HG03095 (cell line): ENCODE results near the gene UNC13D.
"Not testable (repeated sequence)": the region's sequence is repeated elsewhere in the genome, so short reads cannot be mapped to it uniquely, and the experiment has no call there.

Experiments used
- ATAC-seq: cut with Tn5 transposase; IDR thresholded peaks from one replicate; pipeline ENCODE4 v1.9.1; 2021; ENCODE audit warnings: moderate library complexity; ENCODE audit not compliant: unreplicated experiment

The UNC13D gene

GRCh38 chr17:75853433-75853832 lies 9.2 kb upstream of the UNC13D start:
- no peak for ATAC-seq

GRCh38 chr17:75851693-75851991 lies 7.4 kb upstream of the UNC13D start:
- not testable (repeated sequence) for ATAC-seq

- no peak for ATAC-seq
Measured at GRCh38 chr17:75850928-75851692, 6.9 kb upstream of the UNC13D start.

- no peak for ATAC-seq
Measured at GRCh38 chr17:75849724-75850123, 5.5 kb upstream of the UNC13D start.

- ATAC-seq, result no peak
Measured at GRCh38 chr17:75849279-75849646, 5.1 kb upstream of the UNC13D start.

- no peak for ATAC-seq
Measured at GRCh38 chr17:75848523-75849278, 4.5 kb upstream of the UNC13D start.

GRCh38 chr17:75847614-75848522 lies 3.7 kb upstream of the UNC13D start:
- ATAC-seq, result no peak

- ATAC-seq, result no peak
Measured at GRCh38 chr17:75846692-75847613, 2.7 kb upstream of the UNC13D start.

- ATAC-seq, result no peak
Measured at GRCh38 chr17:75845933-75846691, 1.9 kb upstream of the UNC13D start.

- ATAC-seq, result peak; percentile 63
Measured at GRCh38 chr17:75845058-75845711, 981 bp upstream of the UNC13D start.

GRCh38 chr17:75844530-75845057 lies 390 bp upstream of the UNC13D start:
- no peak for ATAC-seq

GRCh38 chr17:75842963-75843576 lies 1.1 kb downstream of the UNC13D start:
- no peak for ATAC-seq

GRCh38 chr17:75842411-75842810 lies 1.8 kb downstream of the UNC13D start:
- ATAC-seq, result no peak

GRCh38 chr17:75840799-75841164 lies 3.4 kb downstream of the UNC13D start:
- no peak for ATAC-seq

GRCh38 chr17:75839942-75840798 lies 4.0 kb downstream of the UNC13D start:
- no peak for ATAC-seq

- no peak for ATAC-seq
Measured at GRCh38 chr17:75838410-75838809, 5.8 kb downstream of the UNC13D start.

GRCh38 chr17:75837899-75838298 lies 6.3 kb downstream of the UNC13D start:
- ATAC-seq, result no peak

- ATAC-seq, result no peak
Measured at GRCh38 chr17:75836605-75837004, 7.6 kb downstream of the UNC13D start.
